ENCODE results near the gene FPGS. TPM values are rescaled to one million over a fixed set of nuclear protein-coding genes. Genes with fewer than 3 reads are reported as not detected.

Gene FPGS
- total RNA-seq, 2 experiments from 2014 or later = 79.8 to 80.4 TPM

DNA sequence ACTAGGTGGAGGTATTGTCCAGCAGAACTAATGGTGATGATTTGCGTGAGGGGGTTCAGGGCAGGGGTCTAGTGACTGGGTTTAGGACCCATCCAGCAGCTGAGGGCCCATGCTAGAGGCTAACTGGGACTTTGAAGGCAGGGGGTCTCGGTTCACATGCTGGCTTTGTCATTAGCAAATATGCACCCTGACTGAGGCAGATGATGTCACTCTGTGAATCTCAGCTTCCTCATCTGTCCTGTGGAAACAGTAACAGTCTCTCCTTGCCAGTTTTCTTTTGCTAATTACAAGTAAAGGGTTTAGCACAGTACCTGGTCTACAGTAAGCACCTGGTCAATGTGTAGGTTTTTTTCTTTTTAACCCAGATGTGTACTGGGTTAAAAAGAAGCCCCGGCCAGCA lies 29.4 kb upstream of the FPGS start:
- peaks cover 45% of the 10 kb centered on the region for H3K36me3 Mint-ChIP-seq (ENCODE audit: low read depth)
- CTCF ChIA-PET = interaction anchor here (1.3 to 16.0 kb wide), 2 partner anchors 10 to 148 kb away, joined by 4 to 144 read pairs; partner anchors contain the start of genes CDK9 and SH2D3C
- no peaks in the 10 kb centered on the region for H3K9me3 Mint-ChIP-seq

GRCh38 chr9:127773981-127774380 lies 28.7 kb upstream of the FPGS start:
- peak overlapping the region; percentile 30 for H3K27ac Mint-ChIP-seq
- H3K4me3 Mint-ChIP-seq = no peak overlapping the region
- ChIA-PET CTCF (interaction anchor here (1.3 to 16.0 kb wide), 2 partner anchors 9 to 147 kb away, joined by 4 to 144 read pairs; partner anchors contain the start of genes CDK9 and SH2D3C), POLR2A (interaction anchor here (4.5 kb wide), 1 partner anchor 10 kb away, joined by 32 read pairs; the partner anchor contains the start of gene CDK9)
- intact Hi-C loops (cut with micrococcal nuclease) = no loop called here
- H3K36me3 Mint-ChIP-seq (ENCODE audit: low read depth) = peaks cover 43% of the 10 kb centered on the region
- H3K27me3 Mint-ChIP-seq = no peaks in the 10 kb centered on the region
- peaks cover 40% of the 10 kb centered on the region for H3K4me1 Mint-ChIP-seq (ENCODE audit: low read depth)
- DNase-seq = no peak
- H3K9me3 Mint-ChIP-seq = no peaks in the 10 kb centered on the region
- ATAC-seq = no peak
- TF ChIP-seq CTCF (IDR thresholded peaks at IDR 0.05) = no peak

More for the DNA sequence above, 29.4 kb upstream of the FPGS start:
- Mint-ChIP-seq H3K27me3 (no peaks in the 10 kb centered on the region), H3K4me1 (ENCODE audit: low read depth) (peaks cover 47% of the 10 kb centered on the region), H3K4me3 (no peak overlapping the region), H3K27ac (no peak overlapping the region)
- ATAC-seq (no peak), DNase-seq (no peak)
- POLR2A ChIA-PET = interaction anchor here (4.5 kb wide), 1 partner anchor 11 kb away, joined by 32 read pairs; the partner anchor contains the start of gene CDK9
- intact Hi-C loops (cut with micrococcal nuclease) = no loop called here
- TF ChIP-seq CTCF (IDR thresholded peaks at IDR 0.05) = no peak

DNA sequence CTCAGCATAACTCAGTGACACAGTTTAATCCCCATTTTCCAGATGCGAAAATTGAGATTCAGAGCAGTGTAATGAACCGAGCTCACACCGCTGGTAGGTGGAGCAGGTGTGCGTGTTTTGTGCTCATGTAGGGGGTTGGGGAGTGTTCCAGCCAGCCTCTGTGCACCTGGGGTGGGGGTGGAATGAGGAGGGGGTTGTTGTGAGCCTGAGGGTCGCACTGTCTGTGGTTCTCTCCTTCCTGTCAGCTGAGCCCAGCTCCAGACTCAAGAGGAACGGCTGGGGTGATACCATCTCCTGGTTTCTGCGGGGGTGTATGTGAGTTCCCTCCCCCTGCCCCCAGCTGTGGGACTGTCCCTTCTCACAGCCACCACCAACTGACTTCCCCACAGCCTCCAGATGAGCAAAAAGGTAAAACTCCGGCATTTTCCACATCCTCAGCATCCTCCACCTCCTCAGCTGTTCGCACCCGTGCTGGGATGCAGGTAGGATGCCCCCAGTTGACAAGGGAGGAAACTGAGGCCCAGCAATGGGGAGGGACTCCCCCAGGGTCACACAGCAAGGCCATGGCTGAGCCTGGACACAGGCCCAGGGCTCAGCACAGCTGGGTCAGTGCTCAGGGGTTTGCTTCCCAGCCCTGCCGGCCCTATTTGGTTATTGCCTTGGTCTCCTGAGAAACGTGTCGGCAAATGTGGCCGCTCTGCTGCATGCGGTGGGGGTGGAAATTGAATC lies 26.3 kb upstream of the FPGS start:
- intact Hi-C loops (cut with micrococcal nuclease) = no loop called here
- peak; percentile 90 for DNase-seq
- no peak for TF ChIP-seq CTCF (IDR thresholded peaks at IDR 0.05)
- H3K9me3 Mint-ChIP-seq = no peaks in the 10 kb centered on the region
- H3K27me3 Mint-ChIP-seq = no peaks in the 10 kb centered on the region
- peaks cover 31% of the 10 kb centered on the region for H3K4me1 Mint-ChIP-seq (ENCODE audit: low read depth)
- CTCF ChIA-PET = interaction anchor here (1.2 to 16.0 kb wide), 4 partner anchors 7 to 145 kb away, joined by 4 to 144 read pairs (median 8); partner anchors contain the start of genes CDK9, SH2D3C and TOR2A
- H3K27ac Mint-ChIP-seq = peak overlapping the region; percentile 99
- H3K4me3 Mint-ChIP-seq = peak overlapping the region; percentile 99
- POLR2A ChIA-PET = interaction anchor here (0.9 to 4.5 kb wide), 3 partner anchors 8 to 42 kb away, joined by 3 to 32 read pairs (median 8); partner anchors contain the start of genes CDK9 and TOR2A
- peaks cover 33% of the 10 kb centered on the region for H3K36me3 Mint-ChIP-seq (ENCODE audit: low read depth)
- ATAC-seq = peak; percentile 50

- ChIA-PET POLR2A (interaction anchor here (4.5 kb wide), 1 partner anchor 7 kb away, joined by 32 read pairs; the partner anchor contains the start of gene CDK9), CTCF (interaction anchor here (1.2 to 16.0 kb wide), 3 partner anchors 6 to 144 kb away, joined by 4 to 144 read pairs (median 5); partner anchors contain the start of genes CDK9, SH2D3C and TOR2A)
- no peaks in the 10 kb centered on the region for H3K9me3 Mint-ChIP-seq
- intact Hi-C loops (cut with micrococcal nuclease) = no loop called here
- no peak for TF ChIP-seq CTCF (IDR thresholded peaks at IDR 0.05)
- no peaks in the 10 kb centered on the region for H3K27me3 Mint-ChIP-seq
- no peak for ATAC-seq
- peak; percentile 61 for DNase-seq
- peaks cover 32% of the 10 kb centered on the region for H3K4me1 Mint-ChIP-seq (ENCODE audit: low read depth)
- H3K36me3 Mint-ChIP-seq (ENCODE audit: low read depth) = peaks cover 30% of the 10 kb centered on the region
- H3K4me3 Mint-ChIP-seq = peak overlapping the region; percentile 99
- peak overlapping the region; percentile 99 for H3K27ac Mint-ChIP-seq
Observed at GRCh38 chr9:127776924-127777289, 25.8 kb upstream of the FPGS start.

Measured in activated CD8-positive, alpha-beta T cell treated with anti-CD3 and anti-CD28 coated beads for 36 hours (primary cell).